Liver (tissue), 9 donors: ENCODE results near the gene TUT7. TPM values are rescaled to one million over a fixed set of nuclear protein-coding genes. Genes with fewer than 3 reads are reported as not detected.

Source experiments
- DNase-seq: peaks from one replicate; pipeline ENCODE4 v3.0.0-alpha.2; 2017; ENCODE audit warnings: low spot score
- H3K27ac ChIP-seq, 2 donors: one replicate each; pipeline ENCODE4 v1.7.0; 2013; ENCODE audit warnings: inconsistent platforms in 2 of 2, low read length in 2 of 2, control low read depth in 1 of 2, low read depth in 1 of 2, mild to moderate bottlenecking in 1 of 2
- H3K27me3 ChIP-seq, 4 donors: one replicate each; pipeline versions ENCODE4 v1.6.1 to v1.7.0; 2013; ENCODE audit warnings: low read length in 3 of 4, inconsistent platforms in 1 of 4, mild to moderate bottlenecking in 1 of 4, moderate library complexity in 1 of 4; ENCODE audit not compliant: control insufficient read depth in 4 of 4, insufficient read depth in 4 of 4
- H3K36me3 ChIP-seq, 4 donors: one replicate each; pipeline versions ENCODE4 v1.6.1 to v1.7.0; 2013; ENCODE audit warnings: low read length in 3 of 4, mild to moderate bottlenecking in 3 of 4, low read depth in 1 of 4, moderate library complexity in 1 of 4; ENCODE audit not compliant: control insufficient read depth in 4 of 4, insufficient read depth in 3 of 4
- H3K4me1 ChIP-seq, 4 donors: one replicate each; pipeline versions ENCODE4 v1.6.1 to v1.7.0; 2013; ENCODE audit warnings: low read length in 3 of 4, mild to moderate bottlenecking in 3 of 4, moderate library complexity in 1 of 4; ENCODE audit not compliant: control insufficient read depth in 4 of 4, insufficient read depth in 4 of 4
- H3K4me3 ChIP-seq, 3 donors: one replicate each; pipeline versions ENCODE4 v1.6.1 to v1.7.0; 2013; ENCODE audit warnings: low read length in 3 of 3, control low read depth in 1 of 3, low read depth in 1 of 3, mild to moderate bottlenecking in 1 of 3
- H3K9ac ChIP-seq, 2 donors: one replicate each; pipeline ENCODE4 v1.7.0; 2013; ENCODE audit warnings: low read length in 2 of 2, mild to moderate bottlenecking in 2 of 2, moderate library complexity in 2 of 2, control low read depth in 1 of 2, low read depth in 1 of 2
- H3K9me3 ChIP-seq, 4 donors: one replicate each; pipeline versions ENCODE4 v1.6.1 to v1.7.0; 2013; ENCODE audit warnings: low read length in 3 of 4; ENCODE audit not compliant: control insufficient read depth in 4 of 4
- EGR1 ChIP-seq, 2 donors: IDR thresholded peaks; 2 replicates each; pipeline ENCODE4 v1.6.1; 2016 to 2018; ENCODE audit warnings: antibody characterized with exemption in 2 of 2, low read depth in 2 of 2
- FOXA2 ChIP-seq: IDR thresholded peaks from 2 replicates; pipeline ENCODE4 v1.6.1; 2016; ENCODE audit warnings: antibody characterized with exemption
- GABPA ChIP-seq, 2 donors: IDR thresholded peaks in 1 of 2; conservative IDR thresholded peaks in 1 of 2; 2 replicates each; pipeline ENCODE4 v1.6.1; 2016; ENCODE audit warnings: antibody characterized with exemption in 2 of 2, mild to moderate bottlenecking in 1 of 2, moderate library complexity in 1 of 2
- HNF4A ChIP-seq, 2 donors: conservative IDR thresholded peaks; 2 replicates each; pipeline ENCODE4 v1.6.1; 2016; ENCODE audit warnings: antibody characterized with exemption in 2 of 2, mild to moderate bottlenecking in 2 of 2
- JUND ChIP-seq, 2 donors: IDR thresholded peaks; 2 replicates each; pipeline ENCODE4 v1.6.1; 2016; ENCODE audit warnings: antibody characterized with exemption in 2 of 2
- NR2F2 ChIP-seq: IDR thresholded peaks from 2 replicates; pipeline ENCODE4 v1.6.1; 2016; ENCODE audit warnings: antibody characterized with exemption
- RXRA ChIP-seq, 2 donors: IDR thresholded peaks; 2 replicates each; pipeline ENCODE4 v1.6.1; 2017 to 2018; ENCODE audit warnings: antibody characterized with exemption in 2 of 2, mild to moderate bottlenecking in 1 of 2
- SP1 ChIP-seq: IDR thresholded peaks from 2 replicates; pipeline ENCODE4 v1.6.1; 2018; ENCODE audit warnings: antibody characterized with exemption, mild to moderate bottlenecking
- YY1 ChIP-seq: IDR thresholded peaks from 2 replicates; pipeline ENCODE4 v1.6.1; 2016; ENCODE audit warnings: antibody characterized with exemption, mild to moderate bottlenecking
- WGBS: extraction: QIAGEN DNeasy Blood & Tissue Kit; methylation state at CpG from one replicate; pipeline ENCODE4 v1.1.7; 2013; 5-methylcytosine and 5-hydroxymethylcytosine counted together
- polyA plus RNA-seq, 2 donors: library from polyadenylated mRNA; stranded (reverse) in 1 of 2; unstranded in 1 of 2; fragments of 200-250 nt in 1 of 2; fragments of >200 nt in 1 of 2; fragmentation: Nextera tagmentation in 1 of 2; extraction: Ambion mirVana in 1 of 2; gene quantifications; one replicate each; pipeline versions ENCODE4 v1.2.1 to v1.2.3, GENCODE V29; 2013 to 2015
- total RNA-seq, 2 donors: library from RNA; depleted of rRNA; stranded (reverse); fragments of >200 nt; gene quantifications; one replicate each; pipeline ENCODE4 v1.2.3, GENCODE V29; 2014
- TF ChIP-seq, protein P1 (sequence below): IDR thresholded peaks from 2 replicates; pipeline ENCODE4 v1.6.1; 2016; ENCODE audit warnings: antibody characterized with exemption, mild to moderate bottlenecking
- TF ChIP-seq, protein P2 (sequence below): fragments of 150-350 bp; IDR thresholded peaks from 2 replicates; pipeline ENCODE4 v1.5.1; 2017; ENCODE audit warnings: improper control_type of control experiment, low read depth, low read length; ENCODE audit not compliant: missing input control
- TF ChIP-seq, protein P3 (sequence below): IDR thresholded peaks from 2 replicates; pipeline ENCODE4 v1.6.1; 2016; ENCODE audit warnings: antibody characterized with exemption
- donor health status: healthy.
- donor health status: healthy.
- donor health status: healthy.
- donor health status: healthy.
- donor health status: healthy.

TUT7 gene
- total and polyA plus RNA-seq, 4 donors: 10.7 to 34.6 (median 15.9) TPM

- TF ChIP-seq, protein P1, sequence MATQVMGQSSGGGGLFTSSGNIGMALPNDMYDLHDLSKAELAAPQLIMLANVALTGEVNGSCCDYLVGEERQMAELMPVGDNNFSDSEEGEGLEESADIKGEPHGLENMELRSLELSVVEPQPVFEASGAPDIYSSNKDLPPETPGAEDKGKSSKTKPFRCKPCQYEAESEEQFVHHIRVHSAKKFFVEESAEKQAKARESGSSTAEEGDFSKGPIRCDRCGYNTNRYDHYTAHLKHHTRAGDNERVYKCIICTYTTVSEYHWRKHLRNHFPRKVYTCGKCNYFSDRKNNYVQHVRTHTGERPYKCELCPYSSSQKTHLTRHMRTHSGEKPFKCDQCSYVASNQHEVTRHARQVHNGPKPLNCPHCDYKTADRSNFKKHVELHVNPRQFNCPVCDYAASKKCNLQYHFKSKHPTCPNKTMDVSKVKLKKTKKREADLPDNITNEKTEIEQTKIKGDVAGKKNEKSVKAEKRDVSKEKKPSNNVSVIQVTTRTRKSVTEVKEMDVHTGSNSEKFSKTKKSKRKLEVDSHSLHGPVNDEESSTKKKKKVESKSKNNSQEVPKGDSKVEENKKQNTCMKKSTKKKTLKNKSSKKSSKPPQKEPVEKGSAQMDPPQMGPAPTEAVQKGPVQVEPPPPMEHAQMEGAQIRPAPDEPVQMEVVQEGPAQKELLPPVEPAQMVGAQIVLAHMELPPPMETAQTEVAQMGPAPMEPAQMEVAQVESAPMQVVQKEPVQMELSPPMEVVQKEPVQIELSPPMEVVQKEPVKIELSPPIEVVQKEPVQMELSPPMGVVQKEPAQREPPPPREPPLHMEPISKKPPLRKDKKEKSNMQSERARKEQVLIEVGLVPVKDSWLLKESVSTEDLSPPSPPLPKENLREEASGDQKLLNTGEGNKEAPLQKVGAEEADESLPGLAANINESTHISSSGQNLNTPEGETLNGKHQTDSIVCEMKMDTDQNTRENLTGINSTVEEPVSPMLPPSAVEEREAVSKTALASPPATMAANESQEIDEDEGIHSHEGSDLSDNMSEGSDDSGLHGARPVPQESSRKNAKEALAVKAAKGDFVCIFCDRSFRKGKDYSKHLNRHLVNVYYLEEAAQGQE: no peak
- no peak for TF ChIP-seq SP1
Measured at GRCh38 chr9:86336058-86336457, 18.2 kb downstream of the TUT7 start (continued).

DNA sequence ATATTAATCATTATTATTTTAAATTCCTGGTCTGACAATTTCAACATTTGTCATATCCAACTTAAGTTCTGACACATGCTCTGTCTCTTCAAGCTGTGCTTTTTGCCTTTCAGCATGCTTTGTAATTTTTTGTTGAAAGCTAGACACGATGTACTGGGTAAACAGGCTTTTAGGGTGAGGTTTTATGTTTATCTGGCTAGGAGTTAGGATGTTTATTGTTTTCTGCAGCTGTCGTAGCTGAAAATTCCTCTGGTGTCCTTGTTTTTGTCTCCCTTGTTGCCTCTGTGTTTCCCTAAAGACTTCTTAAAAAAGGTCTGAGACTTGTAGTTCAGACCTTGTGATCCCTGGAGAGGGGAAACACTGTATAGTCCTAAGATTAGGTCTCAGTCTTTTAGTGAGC lies 20.6 kb downstream of the TUT7 start:
- TF ChIP-seq YY1 (no peak), HNF4A (conservative IDR thresholded peaks at IDR 0.05) (no peak), GABPA (IDR thresholded peaks at IDR 0.05 in 1 of 2, conservative IDR thresholded peaks at IDR 0.05 in 1 of 2) (no peak), EGR1 (IDR thresholded peaks at IDR 0.05; ENCODE audit: low read depth in 2 of 2) (no peak), FOXA2 (no peak), RXRA (IDR thresholded peaks at IDR 0.05) (no peak), JUND (IDR thresholded peaks at IDR 0.05) (no peak)
- TF ChIP-seq, protein P2, sequence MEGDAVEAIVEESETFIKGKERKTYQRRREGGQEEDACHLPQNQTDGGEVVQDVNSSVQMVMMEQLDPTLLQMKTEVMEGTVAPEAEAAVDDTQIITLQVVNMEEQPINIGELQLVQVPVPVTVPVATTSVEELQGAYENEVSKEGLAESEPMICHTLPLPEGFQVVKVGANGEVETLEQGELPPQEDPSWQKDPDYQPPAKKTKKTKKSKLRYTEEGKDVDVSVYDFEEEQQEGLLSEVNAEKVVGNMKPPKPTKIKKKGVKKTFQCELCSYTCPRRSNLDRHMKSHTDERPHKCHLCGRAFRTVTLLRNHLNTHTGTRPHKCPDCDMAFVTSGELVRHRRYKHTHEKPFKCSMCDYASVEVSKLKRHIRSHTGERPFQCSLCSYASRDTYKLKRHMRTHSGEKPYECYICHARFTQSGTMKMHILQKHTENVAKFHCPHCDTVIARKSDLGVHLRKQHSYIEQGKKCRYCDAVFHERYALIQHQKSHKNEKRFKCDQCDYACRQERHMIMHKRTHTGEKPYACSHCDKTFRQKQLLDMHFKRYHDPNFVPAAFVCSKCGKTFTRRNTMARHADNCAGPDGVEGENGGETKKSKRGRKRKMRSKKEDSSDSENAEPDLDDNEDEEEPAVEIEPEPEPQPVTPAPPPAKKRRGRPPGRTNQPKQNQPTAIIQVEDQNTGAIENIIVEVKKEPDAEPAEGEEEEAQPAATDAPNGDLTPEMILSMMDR: no peak
- TF ChIP-seq, protein P1: no peak
- TF ChIP-seq, protein P3, sequence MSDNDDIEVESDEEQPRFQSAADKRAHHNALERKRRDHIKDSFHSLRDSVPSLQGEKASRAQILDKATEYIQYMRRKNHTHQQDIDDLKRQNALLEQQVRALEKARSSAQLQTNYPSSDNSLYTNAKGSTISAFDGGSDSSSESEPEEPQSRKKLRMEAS: no peak
- H3K9ac ChIP-seq: no peak overlapping the region
- no peaks in the 10 kb centered on the region for H3K4me1 ChIP-seq
- WGBS: 89% methylated on average over 2 of the region's 2 CpGs
- H3K27ac ChIP-seq: no peak overlapping the region
- no peak for DNase-seq
- no peaks in the 10 kb centered on the region for H3K27me3 ChIP-seq
- peaks cover 3 to 74% (median 55%) of the 10 kb centered on the region in 4 donors for H3K36me3 ChIP-seq
- no peak overlapping the region for H3K4me3 ChIP-seq
- no peaks in the 10 kb centered on the region for H3K9me3 ChIP-seq

DNA sequence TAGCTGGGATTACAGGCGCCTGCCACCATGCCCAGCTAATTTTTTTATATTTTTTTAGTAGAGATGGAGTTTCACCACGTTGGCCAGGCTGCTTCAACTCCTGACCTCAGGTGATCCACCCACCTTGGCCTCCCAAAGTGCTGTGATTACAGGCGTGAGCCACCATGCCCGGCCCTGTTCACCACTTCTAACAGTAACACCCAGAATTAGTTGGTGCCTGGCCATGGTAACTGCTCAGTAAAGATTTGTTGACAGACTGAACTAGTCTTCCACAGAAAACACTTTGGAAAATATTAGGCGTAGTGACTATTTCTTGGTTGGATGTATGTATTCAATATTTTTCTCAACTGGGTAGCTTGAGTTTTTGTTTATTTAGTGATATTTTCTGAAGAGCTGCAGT lies 24.0 kb downstream of the TUT7 start:
- Histone ChIP-seq H3K9ac (no peak overlapping the region), H3K4me3 (no peak overlapping the region), H3K9me3 (no peaks in the 10 kb centered on the region), H3K27ac (no peak overlapping the region), H3K4me1 (no peaks in the 10 kb centered on the region), H3K27me3 (no peaks in the 10 kb centered on the region), H3K36me3 (peaks cover 1 to 70% (median 59%) of the 10 kb centered on the region in 4 donors)
- TF ChIP-seq NR2F2: no peak
- WGBS: 94% methylated on average over 5 of the region's 5 CpGs
- DNase-seq: no peak
